ENCODE measurements around the gene PHYHD1.

PHYHD1 gene

GRCh38 chr9:128920381-128921058 lies at the start of gene PHYHD1:
Gene PHYHD1, plus strand, starts transcription at chr9:128920982. Its CDS starts 1,342 bp downstream, at chr9:128922324.
- no peak for DNase-seq

GRCh38 chr9:128877852-128878251 lies 42.9 kb upstream of the PHYHD1 start:
- no peak for DNase-seq

- DNase-seq, result peak; percentile 99
These were observed 38.7 kb upstream of the PHYHD1 start, which contains the start of the genes KYAT1 and LRRC8A for GRCh38 chr9:128881884-128882676. Gene KYAT1, minus strand, starts transcription at chr9:128881950. Its CDS starts 36,545 bp downstream, at chr9:128845405. Gene LRRC8A, plus strand, starts transcription at chr9:128882133. Its CDS starts 25,032 bp downstream, at chr9:128907165.

GRCh38 chr9:128882677-128883603 lies 37.8 kb upstream of the PHYHD1 start:
- no peak for DNase-seq

GRCh38 chr9:128884164-128884563 lies 36.6 kb upstream of the PHYHD1 start:
- DNase-seq, result no peak

- DNase-seq, result no peak
These were observed 35.4 kb upstream of the PHYHD1 start for GRCh38 chr9:128885376-128885775.

GRCh38 chr9:128885798-128886197 lies 35.0 kb upstream of the PHYHD1 start:
- DNase-seq, result no peak

- DNase-seq, result no peak
These were observed 34.4 kb upstream of the PHYHD1 start for GRCh38 chr9:128886211-128886891.

- no peak for DNase-seq
These were observed 33.7 kb upstream of the PHYHD1 start for GRCh38 chr9:128887049-128887448.

GRCh38 chr9:128887914-128888350 lies 32.9 kb upstream of the PHYHD1 start:
- DNase-seq, result no peak

GRCh38 chr9:128891321-128892220 lies 29.2 kb upstream of the PHYHD1 start:
- DNase-seq, result no peak

- DNase-seq, result no peak
These were observed 28.4 kb upstream of the PHYHD1 start for GRCh38 chr9:128892221-128892921.

- DNase-seq, result no peak
These were observed 27.4 kb upstream of the PHYHD1 start for GRCh38 chr9:128893354-128893753.

- no peak for DNase-seq
These were observed 26.0 kb upstream of the PHYHD1 start for GRCh38 chr9:128894764-128895163.

GRCh38 chr9:128895556-128895955 lies 25.2 kb upstream of the PHYHD1 start:
- no peak for DNase-seq

GRCh38 chr9:128898382-128898781 lies 22.4 kb upstream of the PHYHD1 start:
- no peak for DNase-seq

GRCh38 chr9:128898845-128899565 lies 21.8 kb upstream of the PHYHD1 start:
- DNase-seq, result no peak

GRCh38 chr9:128899566-128900322 lies 21.0 kb upstream of the PHYHD1 start:
- no peak for DNase-seq

GRCh38 chr9:128901379-128901778 lies 19.4 kb upstream of the PHYHD1 start:
- DNase-seq, result no peak
